Measurements from ENCODE around the gene EXT2. TPM values are rescaled to one million over a fixed set of nuclear protein-coding genes. Genes with fewer than 3 reads are reported as not detected.

Gene EXT2
- total RNA-seq, 1 experiment from 2014 or later: 42.8 TPM

- H3K27ac ChIP-seq (ENCODE audit: low read depth, low read length): no peak overlapping the region
- H2AFZ ChIP-seq (ENCODE audit: low read depth, low read length, poor library complexity, severe bottlenecking): no peak overlapping the region
- H3K4me2 ChIP-seq (ENCODE audit: low read length): no peak overlapping the region
- H3K79me2 ChIP-seq (ENCODE audit: insufficient read depth, low read length): no peaks in the 10 kb centered on the region
- no peaks in the 10 kb centered on the region for H3K9me2 ChIP-seq (ENCODE audit: insufficient read depth)
- H3K9me3 ChIP-seq (ENCODE audit: control insufficient read depth in 1 of 2, insufficient read depth in 1 of 2, low read depth in 1 of 2, low read length in 2 of 2): peaks cover 3 to 4% of the 10 kb centered on the region in 2 experiments; a peak in 2 of 4 replicates
- ChIA-PET CTCF (no interaction called here), POLR2A (no interaction called here), RAD21 (ENCODE audit: low non-redundant PET in 1 of 2, low total read pairs in 2 of 2, uncharacterized antibody in 2 of 2, unreplicated experiment in 2 of 2) (no interaction called here)
- H3K4me3 ChIP-seq (replicated peaks in 1 of 2; ENCODE audit: low read depth in 1 of 2, low read length in 2 of 2): no peak overlapping the region
- TF ChIP-seq FOSL1 (IDR thresholded peaks at IDR 0.05; ENCODE audit: low read depth): no peak
- no peak for TF ChIP-seq RAD21 (IDR thresholded peaks at IDR 0.05; ENCODE audit: low read depth)
- TF ChIP-seq TCF7L2 (IDR thresholded peaks at IDR 0.05; ENCODE audit: borderline replicate concordance, extremely low read depth, insufficient read depth, insufficient read length): no peak
- TF ChIP-seq EZH2 (IDR thresholded peaks at IDR 0.05): no peak
- TF ChIP-seq POLR2A (IDR thresholded peaks at IDR 0.05; ENCODE audit: borderline replicate concordance, extremely low read depth, insufficient read depth, insufficient read length): no peak
- no peak for TF ChIP-seq ELF1 (IDR thresholded peaks at IDR 0.05; ENCODE audit: borderline replicate concordance, low read depth)
- TF ChIP-seq ZFX (IDR thresholded peaks at IDR 0.05): no peak
- no peak for TF ChIP-seq CTCF (IDR thresholded peaks at IDR 0.05 in 2 of 3, conservative IDR thresholded peaks at IDR 0.05 in 1 of 3; ENCODE audit: borderline replicate concordance in 1 of 3, insufficient read depth in 1 of 3, low read depth in 2 of 3, low read length in 2 of 3)
- TF ChIP-seq POLR2AphosphoS5 (IDR thresholded peaks at IDR 0.05; ENCODE audit: low read depth, low read length): no peak
- no peak for TF ChIP-seq EZH2phosphoT487 (IDR thresholded peaks at IDR 0.05; ENCODE audit: borderline replicate concordance)
- no peak for ATAC-seq
- no peak for DNase-seq (ENCODE audit: low read depth, low spot score)
- BruUV-seq (replicated peaks): no TSS peak
- no peak overlapping the region for H3K9ac ChIP-seq (ENCODE audit: low read length)
- H3K36me3 ChIP-seq (ENCODE audit: control insufficient read depth in 1 of 2, insufficient read depth in 2 of 2, low read length in 2 of 2): no peaks in the 10 kb centered on the region
- H3K4me1 ChIP-seq (ENCODE audit: control insufficient read depth in 1 of 2, insufficient read depth in 2 of 2, low read length in 2 of 2): no peaks in the 10 kb centered on the region
- H4K20me1 ChIP-seq (ENCODE audit: insufficient read depth): no peaks in the 10 kb centered on the region
- H3K27me3 ChIP-seq (ENCODE audit: insufficient read depth, low read length): no peaks in the 10 kb centered on the region
- intact Hi-C loops (cut with micrococcal nuclease): no loop called here
Measured at GRCh38 chr11:44255406-44256071, 160.1 kb downstream of the EXT2 start.
